Calu3 (cell line): Measurements from ENCODE around the gene STAT5B. TPM values are rescaled to one million over a fixed set of nuclear protein-coding genes. Genes with fewer than 3 reads are reported as not detected.

Experiments used
- BruUV-seq: library from RNA; stranded (reverse); fragments of 400-500 nt; replicated peaks from 2 replicates; lab custom pipeline; 2021; lab: Mats Ljungman, UMichigan
- CTCF ChIA-PET: fragments of 300-600 bp; sonication (Branson Sonifier 250); formaldehyde crosslinking; loops from one replicate; lab custom pipeline; 2022; ENCODE audit warnings: antibody characterized with exemption; lab: Charles Lee
- DNase-seq: peaks from one replicate; pipeline ENCODE4 v3.0.0; 2022
- H3K27ac Mint-ChIP-seq: one replicate; pipeline ENCODE4 v1.8.0; 2022; ENCODE audit warnings: mixed read lengths; ENCODE audit not compliant: unreplicated experiment
- H3K27me3 Mint-ChIP-seq: one replicate; pipeline ENCODE4 v1.8.0; 2022; ENCODE audit warnings: mixed read lengths; ENCODE audit not compliant: unreplicated experiment
- H3K36me3 Mint-ChIP-seq: one replicate; pipeline ENCODE4 v1.8.0; 2022; ENCODE audit warnings: mild to moderate bottlenecking, moderate library complexity, mixed read lengths; ENCODE audit not compliant: insufficient read depth, unreplicated experiment
- H3K4me1 Mint-ChIP-seq: one replicate; pipeline ENCODE4 v1.8.0; 2022; ENCODE audit warnings: mild to moderate bottlenecking, low read depth, mixed read lengths; ENCODE audit not compliant: unreplicated experiment
- H3K4me3 Mint-ChIP-seq: one replicate; pipeline ENCODE4 v1.8.0; 2022; ENCODE audit warnings: mild to moderate bottlenecking, low read depth, moderate library complexity, mixed read lengths; ENCODE audit not compliant: unreplicated experiment
- H3K9me3 Mint-ChIP-seq: one replicate; pipeline ENCODE4 v1.8.0; 2022; ENCODE audit warnings: low read depth, mixed read lengths; ENCODE audit not compliant: unreplicated experiment
- intact Hi-C: fragments of 100-400 bp; cut with micrococcal nuclease; formaldehyde crosslinking; loops from one replicate; pipeline ENCODE4 v1.10.0; 2022; ENCODE audit not compliant: unreplicated experiment
- total RNA-seq: library from RNA; stranded (reverse); gene quantifications from 2 replicates; pipeline ENCODE4 v1.2.3, GENCODE V29; 2022
- TF ChIP-seq, protein P1 (sequence below): fragments of 200-600 bp; IDR thresholded peaks from one replicate; pipeline ENCODE4 v1.8.0; 2022; ENCODE audit warnings: antibody characterized with exemption; ENCODE audit not compliant: unreplicated experiment

STAT5B gene
- total RNA-seq, 1 experiment from 2014 or later = 45.8 TPM

DNA sequence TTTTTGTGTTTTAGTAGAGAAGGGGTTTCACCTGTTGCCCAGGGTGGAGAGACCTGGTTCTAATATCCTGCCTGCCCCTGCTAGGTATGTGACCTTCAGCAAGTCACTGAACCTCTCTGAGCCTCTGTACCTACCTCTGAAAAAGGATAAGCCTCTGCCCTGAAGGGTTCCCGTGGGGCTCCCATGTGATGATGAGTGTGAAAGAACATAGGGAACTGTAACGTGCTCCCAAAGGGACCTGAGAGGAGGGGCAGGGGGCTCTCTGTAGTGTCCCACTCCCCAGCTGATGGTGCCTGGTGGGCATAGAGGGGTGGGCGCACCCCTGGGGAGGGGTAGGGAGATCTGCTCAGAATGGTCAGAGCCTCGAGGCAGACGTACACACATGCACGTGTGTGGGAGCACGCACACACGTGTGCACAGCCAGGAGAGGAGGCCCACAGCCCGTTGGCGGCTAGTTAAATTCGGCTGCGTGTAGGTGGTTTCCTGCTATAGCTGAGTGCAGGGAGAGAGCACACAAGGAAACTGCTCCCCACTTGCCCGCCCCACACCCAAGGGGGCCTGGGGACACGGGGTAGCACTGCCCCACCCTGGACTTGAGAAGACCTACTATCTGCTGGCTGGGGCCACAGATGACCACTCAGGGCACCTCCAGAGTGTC is 101.9 kb downstream of the STAT5B start:
- no peaks in the 10 kb centered on the region for H3K9me3 Mint-ChIP-seq
- intact Hi-C loops = no loop called here
- TF ChIP-seq, protein P1, sequence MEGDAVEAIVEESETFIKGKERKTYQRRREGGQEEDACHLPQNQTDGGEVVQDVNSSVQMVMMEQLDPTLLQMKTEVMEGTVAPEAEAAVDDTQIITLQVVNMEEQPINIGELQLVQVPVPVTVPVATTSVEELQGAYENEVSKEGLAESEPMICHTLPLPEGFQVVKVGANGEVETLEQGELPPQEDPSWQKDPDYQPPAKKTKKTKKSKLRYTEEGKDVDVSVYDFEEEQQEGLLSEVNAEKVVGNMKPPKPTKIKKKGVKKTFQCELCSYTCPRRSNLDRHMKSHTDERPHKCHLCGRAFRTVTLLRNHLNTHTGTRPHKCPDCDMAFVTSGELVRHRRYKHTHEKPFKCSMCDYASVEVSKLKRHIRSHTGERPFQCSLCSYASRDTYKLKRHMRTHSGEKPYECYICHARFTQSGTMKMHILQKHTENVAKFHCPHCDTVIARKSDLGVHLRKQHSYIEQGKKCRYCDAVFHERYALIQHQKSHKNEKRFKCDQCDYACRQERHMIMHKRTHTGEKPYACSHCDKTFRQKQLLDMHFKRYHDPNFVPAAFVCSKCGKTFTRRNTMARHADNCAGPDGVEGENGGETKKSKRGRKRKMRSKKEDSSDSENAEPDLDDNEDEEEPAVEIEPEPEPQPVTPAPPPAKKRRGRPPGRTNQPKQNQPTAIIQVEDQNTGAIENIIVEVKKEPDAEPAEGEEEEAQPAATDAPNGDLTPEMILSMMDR = no peak
- H3K4me1 Mint-ChIP-seq = peaks cover 9% of the 10 kb centered on the region
- peaks cover 80% of the 10 kb centered on the region for H3K27me3 Mint-ChIP-seq
- H3K36me3 Mint-ChIP-seq = no peaks in the 10 kb centered on the region
- H3K27ac Mint-ChIP-seq = no peak overlapping the region
- no peak overlapping the region for H3K4me3 Mint-ChIP-seq
- no TSS peak for BruUV-seq
- DNase-seq = no peak
- CTCF ChIA-PET = interaction anchor here (0.6 to 0.7 kb wide), 2 partner anchors 14 to 179 kb away, joined by 4 read pairs; no protein-coding TSS in a partner anchor

DNA sequence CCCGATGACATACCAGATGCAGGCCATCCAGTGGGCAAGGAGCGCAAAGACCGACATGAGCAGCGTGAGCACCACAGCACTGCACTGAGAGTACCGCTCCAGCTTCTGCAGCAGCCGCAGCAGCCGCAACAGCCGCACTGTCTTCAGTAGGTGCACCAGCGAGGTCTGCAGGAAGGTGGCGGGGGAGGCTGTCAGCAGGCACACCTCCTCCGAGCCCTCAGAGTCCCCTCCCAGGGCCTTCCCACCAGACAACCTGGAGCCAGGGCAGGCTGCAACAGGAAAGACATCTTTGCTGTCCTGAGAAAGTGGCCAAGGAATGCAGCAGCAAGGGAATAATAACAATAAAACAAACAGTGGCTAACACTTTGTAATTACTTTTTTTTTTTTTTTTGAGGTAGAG is 104.4 kb downstream of the STAT5B start:
- Mint-ChIP-seq H3K27me3 (peaks cover 74% of the 10 kb centered on the region), H3K27ac (no peak overlapping the region), H3K9me3 (no peaks in the 10 kb centered on the region), H3K4me1 (no peaks in the 10 kb centered on the region), H3K4me3 (no peak overlapping the region), H3K36me3 (no peaks in the 10 kb centered on the region)
- DNase-seq = no peak
- no TSS peak for BruUV-seq
- CTCF ChIA-PET = interaction anchor here (0.6 kb wide), 3 partner anchors 91 to 255 kb away, joined by 3 to 8 read pairs (median 4); no protein-coding TSS in a partner anchor
- TF ChIP-seq, protein P1 = no peak
- intact Hi-C loops = no loop called here

DNA sequence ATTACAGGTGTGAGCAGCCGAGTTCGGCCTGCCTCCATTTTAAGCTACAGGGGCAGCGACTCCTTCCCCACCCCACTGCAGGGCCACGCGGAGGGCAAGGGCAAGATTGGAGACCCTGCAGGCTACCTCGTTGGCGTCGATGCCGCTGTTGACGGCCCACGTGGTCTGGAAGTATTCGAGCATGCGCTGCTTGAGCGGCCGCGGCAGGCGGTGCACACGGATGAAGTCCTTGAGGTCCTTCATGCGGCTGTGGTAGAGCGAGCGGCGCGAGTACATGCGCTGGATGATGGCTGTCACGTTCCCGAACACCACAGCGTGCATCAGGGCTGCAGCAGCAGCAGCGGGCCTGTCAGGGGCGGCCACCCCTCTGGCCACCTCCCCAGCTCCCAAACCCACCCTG is 106.8 kb downstream of the STAT5B start:
- no peaks in the 10 kb centered on the region for H3K4me1 Mint-ChIP-seq
- CTCF ChIA-PET = no interaction called here
- no peak for DNase-seq
- H3K4me3 Mint-ChIP-seq = no peak overlapping the region
- no peak overlapping the region for H3K27ac Mint-ChIP-seq
- TF ChIP-seq, protein P1 = no peak
- H3K27me3 Mint-ChIP-seq = peaks cover 71% of the 10 kb centered on the region
- H3K9me3 Mint-ChIP-seq = no peaks in the 10 kb centered on the region
- intact Hi-C loops = no loop called here
- H3K36me3 Mint-ChIP-seq = no peaks in the 10 kb centered on the region
- BruUV-seq = no TSS peak

DNA sequence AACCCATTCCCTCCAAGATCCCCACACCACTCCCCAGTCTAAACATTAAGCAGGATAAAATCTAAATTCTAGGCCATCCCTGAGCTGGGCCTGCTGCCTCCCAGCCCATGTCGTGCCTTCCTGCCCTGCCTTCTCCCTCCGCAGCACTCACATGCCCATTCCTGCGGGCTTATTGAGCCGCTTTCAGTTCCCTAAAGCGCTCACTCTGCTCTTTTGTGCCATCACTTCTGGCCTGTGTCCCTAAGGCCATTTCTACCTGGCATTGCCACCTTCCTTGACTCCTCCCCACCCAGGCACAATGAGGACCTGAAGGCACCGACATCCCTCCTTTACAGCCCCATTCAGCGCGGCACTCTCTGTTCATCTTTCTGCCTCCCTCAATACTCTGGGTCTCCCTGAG is 108.4 kb downstream of the STAT5B start:
- H3K36me3 Mint-ChIP-seq = no peaks in the 10 kb centered on the region
- CTCF ChIA-PET = interaction anchor here (1.7 kb wide), 1 partner anchor 26 kb away, joined by 4 read pairs; the partner anchor contains the start of gene GHDC
- DNase-seq = no peak
- intact Hi-C loops = no loop called here
- TF ChIP-seq, protein P1 = no peak
- no peak overlapping the region for H3K27ac Mint-ChIP-seq
- H3K9me3 Mint-ChIP-seq = no peaks in the 10 kb centered on the region
- H3K4me3 Mint-ChIP-seq = no peak overlapping the region
- no peaks in the 10 kb centered on the region for H3K4me1 Mint-ChIP-seq
- H3K27me3 Mint-ChIP-seq = peaks cover 62% of the 10 kb centered on the region
- no TSS peak for BruUV-seq
